Panc1 (cell line): Measurements from ENCODE around the gene EPHA7.

Experiments used
- POLR2AphosphoS5 ChIP-seq: IDR thresholded peaks from 2 replicates; pipeline ENCODE4 v1.6.1; 2012; ENCODE audit warnings: mild to moderate bottlenecking, low read depth, low read length, moderate library complexity
- TF ChIP-seq, protein P1 (sequence below), 2 experiments: IDR thresholded peaks; 2 replicates each; pipeline ENCODE4 v1.6.1; 2011 to 2012; ENCODE audit warnings: low read depth in 2 of 2, control low read depth in 1 of 2, low read length in 1 of 2, mild to moderate bottlenecking in 1 of 2, moderate library complexity in 1 of 2; ENCODE audit not compliant: insufficient read depth in 1 of 2
- TF ChIP-seq, protein P2 (sequence below): fragments of 450-650 bp; IDR thresholded peaks from 2 replicates; pipeline ENCODE4 v1.5.1; 2017; ENCODE audit warnings: mild to moderate bottlenecking

DNA sequence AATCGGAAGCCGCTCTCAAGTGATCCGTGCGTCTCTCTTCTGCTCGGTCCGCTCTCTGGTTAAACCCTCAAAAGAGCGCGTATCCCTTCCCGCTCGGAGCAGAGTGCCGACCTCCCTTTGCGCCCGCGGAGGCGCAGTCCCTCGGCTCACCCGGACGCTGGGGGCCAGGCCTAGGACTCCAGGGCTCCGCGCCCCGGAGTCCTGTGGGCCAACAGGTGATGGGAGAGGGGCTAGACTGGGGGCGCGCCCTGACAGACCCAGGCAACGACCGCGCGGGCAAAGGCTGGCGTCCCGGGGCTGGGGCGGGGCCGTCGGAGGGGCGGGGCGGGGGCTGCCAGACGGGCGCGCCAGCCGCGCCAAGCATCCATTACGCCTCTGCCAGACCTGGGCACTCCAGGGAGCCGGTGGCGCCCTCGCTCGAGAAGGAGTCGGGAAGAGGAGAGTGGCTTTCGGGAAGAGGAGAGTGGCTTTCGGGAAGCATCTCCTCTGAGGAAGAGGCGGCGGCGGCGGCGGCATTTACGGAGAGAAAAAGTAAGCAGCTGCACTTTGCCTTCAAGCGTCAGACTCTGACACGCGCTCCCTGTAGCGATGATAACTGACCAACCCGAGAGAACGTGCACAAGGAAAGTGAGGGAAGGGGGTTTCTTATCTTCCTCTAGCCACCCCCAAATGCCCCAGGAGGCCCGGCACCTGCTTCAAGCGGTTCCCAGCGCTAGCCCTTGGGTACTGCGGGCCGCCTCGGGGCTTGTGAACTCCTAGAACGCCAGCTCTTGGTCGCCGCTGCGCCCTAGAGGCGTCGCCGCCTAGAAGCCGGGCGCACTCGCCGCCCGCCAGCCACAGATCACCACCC, 2.6 kb downstream of the EPHA7 start:
- TF ChIP-seq POLR2AphosphoS5 = peak; percentile 38; the same call in 1 of the 2 replicates
- TF ChIP-seq, protein P1, sequence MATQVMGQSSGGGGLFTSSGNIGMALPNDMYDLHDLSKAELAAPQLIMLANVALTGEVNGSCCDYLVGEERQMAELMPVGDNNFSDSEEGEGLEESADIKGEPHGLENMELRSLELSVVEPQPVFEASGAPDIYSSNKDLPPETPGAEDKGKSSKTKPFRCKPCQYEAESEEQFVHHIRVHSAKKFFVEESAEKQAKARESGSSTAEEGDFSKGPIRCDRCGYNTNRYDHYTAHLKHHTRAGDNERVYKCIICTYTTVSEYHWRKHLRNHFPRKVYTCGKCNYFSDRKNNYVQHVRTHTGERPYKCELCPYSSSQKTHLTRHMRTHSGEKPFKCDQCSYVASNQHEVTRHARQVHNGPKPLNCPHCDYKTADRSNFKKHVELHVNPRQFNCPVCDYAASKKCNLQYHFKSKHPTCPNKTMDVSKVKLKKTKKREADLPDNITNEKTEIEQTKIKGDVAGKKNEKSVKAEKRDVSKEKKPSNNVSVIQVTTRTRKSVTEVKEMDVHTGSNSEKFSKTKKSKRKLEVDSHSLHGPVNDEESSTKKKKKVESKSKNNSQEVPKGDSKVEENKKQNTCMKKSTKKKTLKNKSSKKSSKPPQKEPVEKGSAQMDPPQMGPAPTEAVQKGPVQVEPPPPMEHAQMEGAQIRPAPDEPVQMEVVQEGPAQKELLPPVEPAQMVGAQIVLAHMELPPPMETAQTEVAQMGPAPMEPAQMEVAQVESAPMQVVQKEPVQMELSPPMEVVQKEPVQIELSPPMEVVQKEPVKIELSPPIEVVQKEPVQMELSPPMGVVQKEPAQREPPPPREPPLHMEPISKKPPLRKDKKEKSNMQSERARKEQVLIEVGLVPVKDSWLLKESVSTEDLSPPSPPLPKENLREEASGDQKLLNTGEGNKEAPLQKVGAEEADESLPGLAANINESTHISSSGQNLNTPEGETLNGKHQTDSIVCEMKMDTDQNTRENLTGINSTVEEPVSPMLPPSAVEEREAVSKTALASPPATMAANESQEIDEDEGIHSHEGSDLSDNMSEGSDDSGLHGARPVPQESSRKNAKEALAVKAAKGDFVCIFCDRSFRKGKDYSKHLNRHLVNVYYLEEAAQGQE (IDR thresholded peaks at IDR 0.05; ENCODE audit: insufficient read depth in 1 of 2, low read depth in 2 of 2, low read length in 1 of 2) = no peak
- TF ChIP-seq, protein P2, sequence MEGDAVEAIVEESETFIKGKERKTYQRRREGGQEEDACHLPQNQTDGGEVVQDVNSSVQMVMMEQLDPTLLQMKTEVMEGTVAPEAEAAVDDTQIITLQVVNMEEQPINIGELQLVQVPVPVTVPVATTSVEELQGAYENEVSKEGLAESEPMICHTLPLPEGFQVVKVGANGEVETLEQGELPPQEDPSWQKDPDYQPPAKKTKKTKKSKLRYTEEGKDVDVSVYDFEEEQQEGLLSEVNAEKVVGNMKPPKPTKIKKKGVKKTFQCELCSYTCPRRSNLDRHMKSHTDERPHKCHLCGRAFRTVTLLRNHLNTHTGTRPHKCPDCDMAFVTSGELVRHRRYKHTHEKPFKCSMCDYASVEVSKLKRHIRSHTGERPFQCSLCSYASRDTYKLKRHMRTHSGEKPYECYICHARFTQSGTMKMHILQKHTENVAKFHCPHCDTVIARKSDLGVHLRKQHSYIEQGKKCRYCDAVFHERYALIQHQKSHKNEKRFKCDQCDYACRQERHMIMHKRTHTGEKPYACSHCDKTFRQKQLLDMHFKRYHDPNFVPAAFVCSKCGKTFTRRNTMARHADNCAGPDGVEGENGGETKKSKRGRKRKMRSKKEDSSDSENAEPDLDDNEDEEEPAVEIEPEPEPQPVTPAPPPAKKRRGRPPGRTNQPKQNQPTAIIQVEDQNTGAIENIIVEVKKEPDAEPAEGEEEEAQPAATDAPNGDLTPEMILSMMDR = no peak
